Stimulated activated CD4-positive, alpha-beta T cell treated with anti-CD3 and anti-CD28 coated beads, Interleukin-1b, Interleukin-23, amount 100 ng/mL, for 1 hour (primary cell): Measurements from ENCODE around the gene HSD17B11.
"Not testable (repeated sequence)": the region's sequence is repeated elsewhere in the genome, so short reads cannot be mapped to it uniquely, and the experiment has no call there.

ENCODE experiments used
- DNase-seq, 2 donors: peaks; one replicate each; pipeline ENCODE4 v3.0.0-alpha.2; 2020; ENCODE audit warnings: low read depth in 2 of 2

HSD17B11 gene

DNA sequence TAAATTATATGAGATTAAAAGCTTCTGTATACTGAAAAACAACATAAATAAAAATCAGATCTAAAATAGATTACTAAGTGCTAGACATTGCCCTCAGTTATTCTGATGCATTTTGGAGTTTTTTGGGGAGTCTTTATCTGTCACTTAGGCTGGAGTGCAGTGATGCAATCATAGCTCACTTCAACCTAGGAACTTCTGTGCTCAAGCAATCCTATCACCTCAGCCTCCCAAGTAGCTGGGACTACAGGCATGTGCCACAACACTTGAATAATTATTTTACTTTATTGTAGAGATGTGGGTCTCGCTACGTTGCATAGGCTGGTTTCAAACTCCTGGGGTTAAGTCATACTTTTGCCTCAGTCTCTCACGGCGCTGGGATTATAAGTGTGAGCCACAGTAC, 31.7 kb downstream of the HSD17B11 start:
- DNase-seq, result no peak

DNA sequence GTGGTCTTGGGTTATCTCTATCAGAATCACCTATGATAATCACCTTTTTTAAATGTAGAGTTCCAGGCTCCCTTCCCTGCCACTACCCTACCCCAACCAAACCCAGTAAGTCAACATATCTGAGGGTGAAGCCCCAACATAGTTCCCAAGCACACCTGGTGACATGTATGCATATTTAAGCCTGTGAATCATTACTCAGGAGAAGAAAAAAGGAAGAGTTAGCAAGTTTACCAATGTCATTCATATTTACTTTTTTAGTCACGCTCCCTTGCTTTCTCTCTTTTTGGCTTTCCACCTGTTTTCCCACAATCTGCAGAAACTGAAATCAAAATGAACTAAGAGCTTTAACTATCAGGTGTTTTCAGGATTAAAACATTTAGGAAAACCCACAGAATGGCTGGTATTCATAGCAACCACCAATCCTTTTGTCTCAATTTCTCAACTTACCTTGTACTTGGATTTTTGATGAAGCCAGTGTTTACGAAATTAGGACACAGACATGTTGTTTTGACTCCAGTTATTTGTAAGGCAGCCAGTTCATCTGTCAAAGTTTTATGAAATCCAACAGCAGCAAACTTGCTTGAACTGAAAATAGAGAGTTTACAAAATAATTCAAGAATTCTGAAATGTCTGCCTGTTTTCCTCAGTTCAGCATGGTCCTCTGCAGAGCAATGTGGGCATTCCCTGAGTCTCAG, 34.0 kb downstream of the HSD17B11 start:
- no peak for DNase-seq

DNA sequence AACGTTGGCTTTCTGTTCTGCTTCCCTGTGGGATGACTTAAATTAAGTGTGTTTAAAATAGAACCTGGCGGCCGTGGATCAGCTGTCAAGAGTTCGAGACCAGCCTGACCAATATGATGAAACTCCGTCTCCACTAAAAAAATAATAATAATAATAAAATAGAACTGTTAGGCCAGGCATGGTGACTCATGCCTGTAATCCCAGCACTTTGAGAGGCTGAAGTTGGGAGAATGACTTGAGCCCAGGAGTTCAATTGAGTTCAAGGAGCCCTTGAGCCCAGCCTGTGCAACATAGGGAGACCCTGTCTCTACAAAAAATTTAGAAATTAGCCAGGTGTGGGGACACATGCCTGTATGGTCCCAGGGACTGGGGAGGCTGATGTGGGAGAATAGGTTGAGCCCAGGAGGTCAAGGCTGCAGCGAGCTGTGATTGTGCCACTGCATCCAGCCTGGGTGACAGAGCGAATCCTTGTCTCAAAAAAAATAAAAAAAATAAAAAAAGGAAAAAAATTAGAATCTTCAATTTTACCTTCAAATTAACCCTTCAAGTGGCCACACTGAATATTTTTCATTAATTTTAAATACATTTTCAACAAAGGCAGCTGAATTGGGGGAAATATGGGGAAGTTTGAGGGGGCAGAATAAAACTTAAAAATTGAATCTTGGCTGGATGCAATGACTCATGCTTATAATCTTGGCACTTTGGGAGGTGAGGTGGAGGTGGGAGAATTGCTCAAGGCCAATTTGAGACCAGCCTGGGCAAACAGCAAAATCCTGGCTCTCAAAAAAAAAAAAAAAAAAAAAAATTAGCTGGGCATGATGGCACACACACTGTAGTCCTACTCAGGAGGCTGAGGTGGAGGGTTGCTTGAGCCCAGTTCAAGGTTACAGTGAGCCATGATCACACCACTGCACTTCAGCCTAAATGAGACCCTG, 36.6 kb downstream of the HSD17B11 start:
- no peak for DNase-seq

DNA sequence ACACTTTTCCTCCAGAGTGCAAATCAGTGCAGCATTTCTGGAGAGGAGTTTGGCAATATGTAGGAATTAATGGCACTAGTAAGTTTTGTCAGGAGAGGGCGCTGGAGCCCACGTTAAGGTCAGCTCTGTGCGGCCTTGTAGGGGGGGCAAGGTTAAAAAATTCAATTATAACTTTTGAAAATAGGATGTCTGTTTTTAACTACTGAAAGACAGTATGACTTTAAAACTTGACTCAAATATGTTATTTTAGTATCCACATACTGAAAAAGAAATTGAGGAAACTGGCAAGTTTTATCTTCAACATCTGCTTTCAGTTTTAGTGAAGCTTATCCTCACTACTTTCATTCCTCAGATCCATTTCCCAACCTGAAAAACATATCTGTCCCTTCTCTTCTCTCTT, 37.4 kb downstream of the HSD17B11 start:
- DNase-seq, result no peak

DNA sequence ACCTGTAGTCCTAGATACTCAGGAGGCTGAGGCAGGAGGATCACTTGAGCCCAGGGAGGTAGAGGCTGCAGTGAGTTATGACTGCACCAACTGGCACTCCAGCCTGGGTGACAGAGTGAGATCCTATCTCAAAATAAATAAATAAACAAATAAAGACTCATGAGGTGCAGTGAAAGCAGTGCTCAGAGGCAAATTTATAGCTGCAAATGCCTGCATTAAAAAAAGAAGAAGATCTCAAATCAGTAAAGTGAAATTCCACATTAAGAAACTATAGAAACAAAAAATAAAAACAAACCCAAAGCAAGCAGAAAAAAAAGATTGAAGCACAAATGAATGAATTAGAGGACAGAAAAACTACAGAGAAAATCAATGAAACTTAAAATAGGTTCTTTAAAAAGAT, 45.8 kb downstream of the HSD17B11 start:
- no peak for DNase-seq

DNA sequence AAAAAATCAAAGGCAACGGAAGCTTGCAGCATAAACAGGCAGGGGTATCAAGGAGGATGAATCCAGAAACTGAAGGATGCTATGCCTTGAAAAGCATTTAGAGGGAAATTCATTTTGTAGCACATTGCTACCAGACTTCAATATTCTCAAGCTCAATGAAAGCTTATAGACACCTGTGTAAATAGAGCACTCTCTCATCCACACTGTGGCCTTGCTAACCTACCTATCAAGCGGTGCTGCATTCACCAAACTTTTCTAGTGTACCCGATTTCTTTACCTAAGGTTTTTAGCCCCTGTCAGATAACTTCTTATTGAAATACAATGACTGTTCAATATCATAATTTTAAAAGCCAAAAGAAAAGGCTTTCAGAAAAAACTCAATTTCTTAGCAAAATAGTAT, 48.1 kb downstream of the HSD17B11 start:
- DNase-seq, result no peak

DNA sequence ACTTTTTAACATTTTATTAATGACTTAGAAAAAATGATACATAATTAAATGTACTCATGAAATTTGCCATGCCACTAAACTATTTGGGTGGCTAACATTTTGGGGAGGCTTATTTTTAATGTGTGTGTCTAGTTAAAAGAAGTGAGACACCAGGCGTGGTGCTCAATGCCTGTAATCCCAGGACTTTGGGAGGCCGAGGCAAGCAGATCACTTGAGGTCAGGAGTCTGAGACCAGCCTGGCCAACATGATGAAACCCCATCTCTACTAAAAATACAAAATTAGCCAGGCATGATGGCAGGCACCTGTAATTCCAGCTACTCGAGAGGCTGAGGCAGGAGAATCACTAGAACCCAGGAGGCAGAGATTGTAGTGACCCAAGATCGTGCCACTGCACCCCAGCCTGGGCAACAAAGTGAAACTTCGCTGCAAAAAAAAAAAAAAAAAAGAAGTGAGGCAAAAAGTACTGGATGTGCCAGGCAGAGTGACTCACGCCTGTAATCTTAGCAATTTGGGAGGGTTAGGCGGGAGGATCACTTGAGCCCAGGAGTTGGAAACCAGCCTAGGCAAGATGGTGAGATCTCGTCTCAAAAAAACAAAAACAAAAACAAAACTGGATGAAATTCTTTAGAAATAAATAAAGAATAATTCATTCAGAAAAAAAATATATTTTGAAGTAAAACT, 48.9 kb downstream of the HSD17B11 start:
- DNase-seq, result not testable (repeated sequence)

DNA sequence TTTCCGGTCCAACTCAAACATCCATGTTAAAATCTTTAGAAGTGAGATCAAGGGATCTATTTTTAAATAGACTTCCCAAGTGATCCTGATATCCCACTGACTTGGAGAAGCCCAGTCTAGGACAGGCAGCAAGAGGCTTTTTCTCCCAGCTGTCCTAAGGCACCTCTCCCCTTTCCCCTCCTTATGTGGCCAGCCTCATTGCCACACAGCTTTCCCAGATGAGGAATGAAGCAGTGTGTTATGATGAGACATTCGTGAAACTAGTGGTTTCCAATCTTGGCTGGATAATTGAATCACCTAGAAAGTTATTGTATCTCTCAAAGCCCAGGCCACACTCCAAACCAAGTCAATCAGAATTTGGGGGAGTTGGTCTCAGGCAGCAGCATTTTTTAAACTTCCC, 51.5 kb downstream of the HSD17B11 start:
- DNase-seq, result no peak

DNA sequence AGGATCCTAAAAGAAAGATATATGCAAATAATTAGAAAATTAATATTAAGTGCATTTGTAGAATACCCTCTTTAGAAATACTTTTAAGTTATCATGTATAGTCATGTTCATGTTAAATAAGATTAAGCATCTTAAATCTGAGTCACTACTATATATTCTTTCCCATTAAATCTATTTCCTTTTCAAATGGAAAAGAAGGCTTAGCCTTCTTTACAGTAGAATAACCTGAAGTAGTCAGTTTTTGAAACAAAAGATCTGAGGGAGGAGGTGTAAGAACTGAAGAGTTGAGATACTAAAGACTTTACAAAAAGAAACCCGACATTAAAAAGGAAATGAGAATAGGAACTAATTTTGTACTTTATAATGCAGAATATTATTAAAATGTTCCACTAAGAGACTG, 53.6 kb downstream of the HSD17B11 start:
- DNase-seq, result no peak

DNA sequence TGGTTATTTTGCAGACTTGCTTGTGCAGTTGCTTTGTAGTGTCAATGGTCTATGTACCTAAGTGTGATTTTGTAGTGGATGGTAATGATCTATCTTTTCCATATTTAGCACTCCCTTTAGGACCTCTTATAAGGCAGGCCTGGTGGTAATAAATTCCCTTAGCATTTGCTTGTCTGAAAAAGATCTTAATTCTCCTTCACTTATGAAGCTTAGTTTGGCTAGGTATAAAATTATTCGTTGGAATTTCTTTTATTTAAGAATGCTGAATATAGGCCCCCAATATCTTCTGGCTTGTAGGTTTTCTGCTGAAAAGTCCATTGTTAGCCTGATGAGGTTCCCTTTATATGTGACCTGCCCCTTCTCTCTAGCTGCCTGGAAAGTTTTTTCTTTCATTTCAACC, 57.7 kb downstream of the HSD17B11 start:
- DNase-seq, result no peak

DNA sequence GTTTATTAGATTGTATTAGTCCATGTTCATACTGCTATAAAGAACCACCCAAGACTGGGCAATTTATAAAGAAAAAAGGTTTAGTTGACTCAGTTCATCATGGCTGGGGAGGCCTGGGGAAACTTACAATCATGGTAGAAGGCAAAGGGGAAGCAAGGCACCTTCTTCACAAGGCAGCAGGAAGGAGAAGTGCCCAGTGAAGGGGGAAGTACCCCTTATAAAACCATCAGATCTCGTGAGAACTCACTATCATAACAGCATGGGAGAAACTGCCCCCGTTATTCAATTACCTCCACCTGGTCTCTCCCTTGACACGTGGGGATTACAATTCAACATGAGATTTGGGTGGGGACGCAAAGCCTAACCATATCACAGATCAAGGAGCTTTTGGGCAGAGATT, 60.2 kb downstream of the HSD17B11 start:
- DNase-seq, result no peak

DNA sequence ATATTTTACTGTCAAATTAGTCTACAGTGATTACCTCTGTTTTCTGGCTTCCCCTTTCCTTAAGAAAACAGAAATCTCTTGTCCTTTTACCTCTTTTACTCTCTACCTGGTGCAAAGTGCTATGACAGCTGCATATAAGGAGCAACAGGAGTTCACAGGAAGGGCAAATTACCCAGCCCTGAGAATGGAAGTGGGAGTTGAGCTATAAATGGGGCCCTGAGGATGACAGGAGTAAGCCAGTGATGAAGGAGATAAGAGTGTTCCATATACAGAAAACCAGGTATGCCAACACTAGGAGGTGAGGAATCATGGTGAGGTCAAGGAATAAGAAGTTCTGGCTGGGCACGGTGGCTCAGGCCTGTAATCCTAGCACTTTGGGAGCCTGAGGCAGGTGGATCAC, 63.9 kb downstream of the HSD17B11 start:
- no peak for DNase-seq

DNA sequence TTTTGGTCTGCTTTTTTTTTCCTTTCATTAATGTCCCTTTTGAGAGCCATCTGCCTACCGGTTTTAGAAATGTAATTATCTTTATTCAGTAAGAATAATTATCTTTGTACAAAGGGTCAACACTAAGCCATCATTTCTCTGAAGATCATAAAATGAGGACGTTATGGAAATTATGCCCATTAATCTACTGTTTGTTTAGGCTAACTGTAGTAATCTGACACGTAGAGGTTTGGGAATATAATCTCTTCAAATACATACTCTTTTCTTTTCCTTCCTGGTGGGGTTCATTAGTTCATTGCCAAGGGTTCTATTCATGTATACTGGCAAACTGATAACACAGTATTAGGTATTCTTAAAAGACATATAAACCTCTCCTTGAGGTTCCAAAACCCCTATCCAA, 64.5 kb downstream of the HSD17B11 start:
- no peak for DNase-seq

DNA sequence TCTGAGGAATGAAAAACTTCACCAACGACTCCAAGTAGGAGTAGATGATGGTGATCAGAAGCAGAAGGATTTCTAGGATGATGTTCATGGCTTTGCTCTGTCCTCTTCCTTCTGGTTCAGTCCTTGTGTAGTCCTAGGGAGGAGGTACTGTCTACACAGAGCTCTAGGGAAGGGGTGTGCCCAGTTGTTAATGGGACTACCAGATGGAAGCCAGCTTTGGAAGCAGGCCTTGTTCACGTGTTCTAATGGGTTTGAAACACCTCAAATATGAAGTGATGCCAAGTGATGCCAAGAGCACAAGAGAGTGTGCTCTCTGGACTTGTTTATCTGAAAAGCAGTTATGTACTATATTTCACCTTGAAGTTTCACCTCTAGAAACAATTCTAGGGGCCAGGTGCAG, 68.2 kb downstream of the HSD17B11 start, which contains the start of gene HSD17B13:
Gene HSD17B13, minus strand, starts transcription at position 129 of the 400 bp plus-strand sequence. Its CDS starts 41 bp downstream, at position 88.
- no peak for DNase-seq

DNA sequence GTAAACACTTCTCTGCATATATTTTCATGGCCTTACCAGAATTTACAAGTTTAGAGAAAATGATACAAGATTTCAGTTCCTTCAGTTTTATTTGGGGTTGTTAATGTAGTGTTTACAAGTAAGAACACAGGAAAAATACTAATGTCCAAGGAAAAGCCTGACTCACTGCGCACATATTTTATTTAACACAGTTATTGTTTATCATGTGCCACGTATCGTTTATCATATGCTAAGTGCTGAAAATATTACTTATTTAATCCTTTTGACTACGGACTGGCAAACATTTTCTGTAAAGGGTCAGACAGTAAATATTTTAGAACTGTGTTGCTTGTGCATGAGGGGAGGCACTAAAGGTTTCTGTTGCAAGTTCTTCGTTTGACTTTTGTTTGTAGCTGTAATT, 69.1 kb downstream of the HSD17B11 start:
- DNase-seq, result no peak

DNA sequence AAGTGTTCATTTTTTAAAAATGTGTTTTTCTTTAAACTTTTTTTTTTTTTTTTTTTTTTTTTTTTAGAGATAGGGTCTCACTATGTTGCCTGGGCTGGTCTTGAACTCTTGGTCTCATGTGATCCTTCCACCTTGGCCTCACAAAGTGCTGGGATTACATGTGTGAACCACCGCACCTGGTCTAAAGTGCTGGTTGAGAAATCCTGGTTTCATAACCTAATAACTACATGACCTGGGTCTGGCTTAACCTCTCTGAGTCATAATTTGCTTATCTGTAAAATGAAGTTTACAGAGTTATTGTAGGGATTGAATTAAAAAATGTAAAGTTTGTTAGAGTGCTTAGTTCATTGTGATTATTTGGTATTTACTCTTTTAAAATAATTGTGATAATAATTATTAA, 73.5 kb downstream of the HSD17B11 start:
- DNase-seq, result no peak

DNA sequence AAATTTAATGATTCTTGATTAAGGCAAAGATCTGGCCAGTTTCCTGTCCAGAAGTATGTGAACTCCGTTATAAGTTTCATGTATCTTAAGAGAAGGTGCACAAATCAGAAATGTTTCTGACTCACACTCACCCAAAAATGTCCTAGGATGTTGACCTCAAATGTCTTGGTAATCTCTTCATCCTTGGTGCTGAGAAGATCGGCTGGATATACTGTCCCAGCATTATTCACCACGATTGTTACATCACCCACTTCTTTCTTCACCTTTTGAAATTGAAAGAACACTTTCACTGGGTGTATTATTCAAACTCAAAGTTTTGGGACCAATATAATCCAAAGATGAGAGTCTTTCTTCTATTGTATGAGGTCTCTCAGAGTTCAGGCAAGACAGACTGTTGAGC, 74.0 kb downstream of the HSD17B11 start:
- no peak for DNase-seq

DNA sequence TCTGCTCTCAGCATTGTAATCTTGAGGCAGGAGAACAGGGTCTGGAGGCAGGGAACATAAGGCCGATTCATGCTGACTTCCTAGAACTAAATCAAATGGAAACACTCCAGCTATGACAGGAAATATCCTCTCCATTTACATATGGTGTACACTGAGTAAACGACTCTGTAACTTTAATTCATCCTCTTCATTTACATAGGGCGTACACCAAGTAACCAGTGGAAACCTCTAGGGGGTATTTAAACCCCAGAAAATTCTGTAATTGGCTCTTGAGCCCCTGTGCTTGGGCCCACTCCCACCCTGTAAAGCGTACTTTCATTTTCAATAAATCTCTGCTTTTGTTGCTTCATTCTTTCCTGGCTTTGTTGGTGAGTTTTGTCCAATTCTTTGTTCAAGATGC, 76.0 kb downstream of the HSD17B11 start:
- not testable (repeated sequence) for DNase-seq

DNA sequence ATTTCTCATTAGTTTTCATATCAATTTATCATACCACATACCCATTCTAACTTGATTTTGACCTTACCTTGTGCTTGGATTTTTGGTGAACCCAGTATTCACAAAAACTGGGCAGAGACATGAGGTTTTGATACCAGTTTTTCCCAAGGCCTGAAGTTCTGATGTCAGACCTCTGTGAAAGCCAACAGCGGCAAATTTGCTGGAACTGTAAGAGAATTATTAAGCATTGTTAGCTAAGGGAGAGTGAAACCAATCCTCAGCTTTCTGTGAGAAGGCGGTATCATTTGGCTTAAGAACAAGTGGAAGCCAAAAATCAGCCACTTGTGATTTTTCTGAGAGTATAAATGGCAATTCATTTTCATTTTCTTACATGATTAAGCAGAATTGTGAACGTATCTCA, 77.2 kb downstream of the HSD17B11 start:
- no peak for DNase-seq

DNA sequence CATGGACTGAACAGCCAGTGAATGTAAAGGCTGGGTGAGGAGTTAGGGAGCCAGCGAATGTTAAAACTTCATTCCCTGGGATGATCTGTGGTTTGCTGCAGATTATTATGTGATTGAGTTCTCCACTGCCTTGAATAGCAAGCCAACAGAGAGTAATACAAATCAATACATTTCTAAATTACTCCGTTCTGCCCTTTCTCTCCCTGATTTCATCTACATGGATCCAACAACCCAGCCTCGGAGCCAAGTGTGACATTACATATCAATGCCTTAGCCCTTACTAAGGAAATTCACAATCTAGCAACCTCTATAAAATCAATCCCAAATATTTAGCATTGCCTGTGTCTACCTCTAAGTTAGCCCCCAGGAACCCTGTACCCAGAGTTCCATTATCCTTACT, 79.3 kb downstream of the HSD17B11 start:
- DNase-seq, result no peak

DNA sequence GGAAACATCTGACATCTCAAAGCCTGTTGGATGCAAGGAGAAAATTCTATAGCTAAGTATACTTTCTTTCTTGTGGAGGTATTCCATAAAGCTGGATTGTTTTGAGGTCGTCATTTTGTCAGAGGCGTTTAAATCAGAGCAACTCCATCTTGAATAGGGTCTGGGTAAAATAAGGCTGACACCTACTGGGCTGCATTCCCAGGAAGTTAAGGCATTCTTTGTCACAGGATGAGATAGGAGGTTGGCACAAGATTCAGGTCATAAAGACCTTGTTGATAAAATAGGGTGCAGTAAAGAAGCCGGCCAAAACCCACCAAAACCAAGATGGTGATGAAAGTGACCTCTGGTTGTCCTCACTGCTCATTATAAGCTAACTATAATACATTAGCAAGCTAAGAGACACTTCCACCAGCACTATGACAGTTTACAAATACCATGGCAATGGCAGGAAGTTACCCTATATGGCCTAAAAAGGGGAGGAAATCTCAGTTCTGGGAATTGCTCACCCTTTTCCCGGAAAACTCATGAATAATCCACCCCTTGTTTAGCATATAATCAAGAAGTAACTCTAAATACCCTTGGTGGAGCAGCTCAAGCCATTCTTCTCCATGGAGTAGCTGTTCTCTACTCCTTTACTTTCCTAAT, 80.2 kb downstream of the HSD17B11 start:
- no peak for DNase-seq

DNA sequence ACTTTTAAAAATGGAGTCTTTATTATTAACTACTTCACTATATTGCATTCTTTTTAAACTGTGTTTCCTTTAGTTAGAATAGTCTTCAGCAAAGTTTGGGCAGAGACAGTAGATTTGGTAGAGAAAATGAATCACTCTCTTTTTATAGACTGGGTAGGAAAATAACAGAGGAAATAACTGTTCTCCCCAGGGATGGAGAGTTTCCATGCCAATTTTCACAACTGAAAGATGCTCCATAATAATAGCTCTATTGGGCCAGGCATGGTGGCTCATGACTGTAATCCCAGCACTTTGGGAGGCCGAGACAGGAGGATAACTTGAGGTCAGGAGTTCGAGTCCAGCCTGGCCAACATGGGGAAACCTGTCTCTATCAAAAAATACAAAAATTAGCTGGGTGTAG, 81.4 kb downstream of the HSD17B11 start:
- no peak for DNase-seq
